GM18498 (cell line): Measurements from ENCODE around the gene HECA.
A peak's percentile ranks its signal among the peaks of the same experiment; 100 is the strongest.
"Not testable (repeated sequence)": the region's sequence is repeated elsewhere in the genome, so short reads cannot be mapped to it uniquely, and the experiment has no call there.

Source experiments
- ATAC-seq: cut with Tn5 transposase; IDR thresholded peaks from one replicate; pipeline ENCODE4 v1.9.1; 2021; ENCODE audit warnings: mild to moderate bottlenecking, moderate library complexity; ENCODE audit not compliant: unreplicated experiment

The HECA gene

DNA sequence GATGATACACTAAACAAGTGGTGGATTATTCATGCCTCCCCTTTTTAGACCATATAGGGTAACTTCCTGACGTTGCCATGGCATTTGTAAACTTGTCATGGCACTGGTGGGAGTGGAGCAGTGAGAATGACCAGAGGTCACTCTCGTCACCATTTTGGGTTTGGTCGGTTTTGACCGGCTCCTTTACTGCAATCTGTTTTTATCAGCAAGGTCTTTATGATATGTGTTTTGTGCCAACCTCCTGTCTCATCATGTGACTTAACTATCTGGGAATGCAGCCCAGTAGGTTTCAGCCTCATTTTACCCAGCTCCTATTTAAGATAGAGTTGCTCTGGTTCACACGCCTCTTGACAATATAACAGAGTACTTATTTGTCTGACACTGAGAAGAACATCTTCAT is 22.2 kb downstream of the HECA start:
- ATAC-seq, result not testable (repeated sequence)

GRCh38 chr6:139159016-139159415 is 24.1 kb downstream of the HECA start:
- no peak for ATAC-seq

GRCh38 chr6:139161169-139161568 is 26.3 kb downstream of the HECA start:
- ATAC-seq, result peak; percentile 24

- peak; percentile 96 for ATAC-seq
These were observed 27.0 kb downstream of the HECA start for GRCh38 chr6:139161817-139162284.

GRCh38 chr6:139164001-139164400 is 29.1 kb downstream of the HECA start:
- no peak for ATAC-seq

- no peak for ATAC-seq
These were observed 30.4 kb downstream of the HECA start for GRCh38 chr6:139165324-139165723.

GRCh38 chr6:139166238-139166955 is 31.5 kb downstream of the HECA start:
- no peak for ATAC-seq

DNA sequence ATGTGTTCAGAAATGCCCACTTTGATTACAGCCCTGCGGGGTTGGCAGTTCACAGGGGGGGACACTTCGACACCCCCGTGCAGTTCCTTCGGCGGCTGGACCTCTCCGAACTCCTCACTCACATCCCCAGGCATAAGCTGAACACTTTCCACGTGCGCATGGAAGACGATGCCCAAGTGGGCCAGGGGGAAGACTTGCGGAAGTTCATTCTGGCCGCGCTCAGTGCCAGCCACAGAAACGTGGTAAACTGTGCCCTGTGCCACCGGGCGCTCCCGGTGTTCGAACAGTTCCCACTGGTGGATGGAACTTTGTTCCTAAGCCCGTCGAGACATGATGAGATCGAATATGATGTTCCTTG is 32.1 kb downstream of the HECA start:
- ATAC-seq, result no peak

DNA sequence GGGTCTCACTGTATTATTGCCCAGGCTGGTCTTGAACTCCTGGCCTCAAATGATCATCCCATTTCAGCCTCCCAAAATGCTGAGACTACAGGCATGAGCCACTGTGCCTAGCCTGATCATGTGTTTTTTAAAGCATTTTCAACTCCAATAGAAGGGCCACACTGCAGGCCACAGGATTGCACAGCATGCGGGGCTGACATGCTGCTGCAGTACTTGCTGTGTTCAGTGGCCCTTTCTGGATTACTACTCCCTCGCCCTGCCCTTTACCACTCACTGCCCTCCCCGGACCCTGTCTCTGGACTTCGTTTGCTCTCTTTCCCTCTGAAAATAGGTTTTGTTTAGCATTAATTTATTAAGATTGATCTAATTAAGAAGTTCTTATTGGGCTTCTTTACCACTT is 37.3 kb downstream of the HECA start:
- ATAC-seq, result no peak

DNA sequence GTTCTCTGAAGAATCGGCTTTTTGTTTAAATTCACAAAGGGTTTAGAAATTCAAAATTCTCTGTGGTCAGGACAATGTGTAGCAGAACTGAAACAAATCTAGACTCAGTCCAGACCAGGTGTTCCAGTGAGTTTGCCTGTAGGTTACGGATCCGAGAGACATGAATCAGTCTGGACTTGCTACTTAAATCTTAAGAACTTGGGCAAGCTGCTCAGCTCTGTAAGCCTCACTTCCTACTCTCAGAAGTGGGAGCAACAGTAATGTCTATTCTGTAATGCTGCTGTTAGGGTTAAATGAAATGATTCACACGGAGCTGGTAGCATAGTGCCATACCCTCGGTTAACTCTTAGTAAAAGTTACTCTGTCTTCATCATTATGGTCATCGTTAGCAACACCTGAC is 37.7 kb downstream of the HECA start:
- no peak for ATAC-seq

- ATAC-seq, result no peak
These were observed 38.3 kb downstream of the HECA start for GRCh38 chr6:139173172-139173571.

DNA sequence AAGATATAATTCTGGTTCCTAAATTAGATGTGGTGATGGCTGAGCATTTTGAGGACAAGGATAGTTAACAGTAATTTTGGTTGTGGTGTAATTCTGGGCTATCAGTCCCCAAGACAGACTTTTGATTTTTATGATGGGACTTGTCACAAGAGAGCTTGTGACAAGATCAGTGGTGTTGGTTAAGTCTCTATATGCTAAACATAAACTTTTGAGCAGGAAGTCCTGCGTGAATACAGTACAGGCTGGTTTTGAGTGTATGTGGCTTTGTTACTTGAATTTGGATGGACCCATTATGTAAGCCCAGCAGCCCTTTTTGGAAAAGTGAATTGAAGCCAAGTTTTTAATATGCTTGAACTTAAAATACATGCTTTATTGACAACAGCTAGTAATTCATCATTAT is 38.9 kb downstream of the HECA start:
- ATAC-seq, result no peak

- no peak for ATAC-seq
These were observed 40.1 kb downstream of the HECA start for GRCh38 chr6:139174961-139175360.

GRCh38 chr6:139175389-139175948 is 40.6 kb downstream of the HECA start:
- peak; percentile 67 for ATAC-seq

GRCh38 chr6:139181236-139181635 is 46.4 kb downstream of the HECA start:
- no peak for ATAC-seq

GRCh38 chr6:139184047-139184446 is 49.2 kb downstream of the HECA start:
- ATAC-seq, result no peak

DNA sequence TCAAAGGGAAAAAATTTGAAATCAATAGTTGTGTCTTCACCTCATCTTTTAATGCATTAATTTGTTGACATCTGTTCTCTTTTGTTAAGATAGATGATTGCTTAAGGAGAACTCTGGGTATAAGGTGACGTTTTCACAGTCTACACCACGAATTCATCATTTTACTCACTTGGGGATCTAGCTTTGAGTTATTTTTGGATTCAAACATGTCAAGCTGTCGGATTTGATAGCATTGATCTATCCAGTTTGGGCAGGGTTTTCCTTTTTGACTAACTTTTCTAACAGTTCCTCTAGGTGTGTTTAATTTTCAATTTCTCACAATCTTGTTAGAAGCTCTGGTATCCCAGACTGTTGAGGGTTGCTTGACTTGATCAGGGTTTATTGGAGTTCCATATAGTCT is 49.6 kb downstream of the HECA start:
- ATAC-seq, result no peak

- no peak for ATAC-seq
These were observed 51.4 kb downstream of the HECA start for GRCh38 chr6:139186242-139186641.

- no peak for ATAC-seq
These were observed 51.8 kb downstream of the HECA start for GRCh38 chr6:139186692-139187091.

DNA sequence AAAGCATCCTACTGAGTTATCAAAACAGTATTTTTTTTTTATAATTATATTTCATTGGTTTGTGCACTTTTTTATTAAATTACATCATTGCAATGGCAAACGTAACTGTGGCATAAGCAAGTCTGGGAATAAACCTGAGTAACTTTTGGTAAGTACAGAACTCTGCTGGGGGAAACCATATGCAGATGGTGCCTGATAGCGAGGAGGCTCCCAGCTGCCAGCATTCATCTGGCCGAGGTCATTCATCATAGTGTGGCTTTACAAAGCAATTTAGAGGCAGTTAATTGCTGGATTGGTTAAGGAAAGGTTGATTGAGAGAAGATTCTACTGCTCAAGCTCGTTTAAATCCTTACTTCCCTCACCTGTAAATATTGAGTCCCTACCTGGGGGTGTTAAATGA is 52.6 kb downstream of the HECA start:
- ATAC-seq, result no peak

GRCh38 chr6:139189665-139190064 is 54.8 kb downstream of the HECA start:
- no peak for ATAC-seq

GRCh38 chr6:139194740-139195139 is 59.9 kb downstream of the HECA start:
- ATAC-seq, result no peak
